IPS-18c (cell line): ENCODE measurements around the gene ZNF536.

Experiments
- H3K4me3 ChIP-seq: 2 replicates; pipeline ENCODE4 v1.7.0; 2013; ENCODE audit warnings: low read depth, mild to moderate bottlenecking, low read length, moderate library complexity; ENCODE audit not compliant: insufficient read depth
- H3K9me3 ChIP-seq: one replicate; pipeline ENCODE4 v1.6.1; 2013; ENCODE audit warnings: mild to moderate bottlenecking, low read length, moderate library complexity; ENCODE audit not compliant: control insufficient read depth, insufficient read depth

ZNF536 gene

GRCh38 chr19:30559446-30559845, 187.3 kb downstream of the ZNF536 start:
- Histone ChIP-seq H3K9me3 (no peaks in the 10 kb centered on the region), H3K4me3 (no peak overlapping the region)

- Histone ChIP-seq H3K9me3 (no peaks in the 10 kb centered on the region), H3K4me3 (no peak overlapping the region)
Measured at GRCh38 chr19:30562981-30563380, 190.8 kb downstream of the ZNF536 start.

GRCh38 chr19:30563691-30564090, 191.5 kb downstream of the ZNF536 start:
- H3K4me3 ChIP-seq, result no peak overlapping the region
- no peaks in the 10 kb centered on the region for H3K9me3 ChIP-seq

GRCh38 chr19:30564551-30565011, 192.4 kb downstream of the ZNF536 start:
- H3K4me3 ChIP-seq, result no peak overlapping the region
- no peaks in the 10 kb centered on the region for H3K9me3 ChIP-seq

- Histone ChIP-seq H3K4me3 (no peak overlapping the region), H3K9me3 (no peaks in the 10 kb centered on the region)
Measured at GRCh38 chr19:30565636-30566035, 193.5 kb downstream of the ZNF536 start.

GRCh38 chr19:30566681-30567420, 194.7 kb downstream of the ZNF536 start:
- no peaks in the 10 kb centered on the region for H3K9me3 ChIP-seq
- no peak overlapping the region for H3K4me3 ChIP-seq

- Histone ChIP-seq H3K4me3 (no peak overlapping the region), H3K9me3 (no peaks in the 10 kb centered on the region)
Measured at GRCh38 chr19:30567536-30568232, 195.5 kb downstream of the ZNF536 start.

GRCh38 chr19:30570194-30570593, 198.0 kb downstream of the ZNF536 start:
- H3K9me3 ChIP-seq, result no peaks in the 10 kb centered on the region
- H3K4me3 ChIP-seq, result no peak overlapping the region

GRCh38 chr19:30577551-30578105, 205.4 kb downstream of the ZNF536 start:
- Histone ChIP-seq H3K9me3 (no peaks in the 10 kb centered on the region), H3K4me3 (no peak overlapping the region)

- Histone ChIP-seq H3K4me3 (no peak overlapping the region), H3K9me3 (no peaks in the 10 kb centered on the region)
Measured at GRCh38 chr19:30579419-30579818, 207.2 kb downstream of the ZNF536 start.

GRCh38 chr19:30580673-30581072, 208.5 kb downstream of the ZNF536 start:
- Histone ChIP-seq H3K4me3 (no peak overlapping the region), H3K9me3 (no peaks in the 10 kb centered on the region)

GRCh38 chr19:30584090-30584489, 211.9 kb downstream of the ZNF536 start:
- Histone ChIP-seq H3K4me3 (no peak overlapping the region), H3K9me3 (no peaks in the 10 kb centered on the region)

- Histone ChIP-seq H3K4me3 (no peak overlapping the region), H3K9me3 (no peaks in the 10 kb centered on the region)
Measured at GRCh38 chr19:30587869-30588268, 215.7 kb downstream of the ZNF536 start.

- Histone ChIP-seq H3K9me3 (no peaks in the 10 kb centered on the region), H3K4me3 (no peak overlapping the region)
Measured at GRCh38 chr19:30590596-30591229, 218.5 kb downstream of the ZNF536 start.

GRCh38 chr19:30593356-30593755, 221.2 kb downstream of the ZNF536 start:
- Histone ChIP-seq H3K4me3 (no peak overlapping the region), H3K9me3 (no peaks in the 10 kb centered on the region)

- Histone ChIP-seq H3K9me3 (no peaks in the 10 kb centered on the region), H3K4me3 (no peak overlapping the region; the same call in 1 of the 2 replicates)
Measured at GRCh38 chr19:30593975-30594745, 222.0 kb downstream of the ZNF536 start.

- Histone ChIP-seq H3K9me3 (no peaks in the 10 kb centered on the region), H3K4me3 (no peak overlapping the region)
Measured at GRCh38 chr19:30596268-30596667, 224.1 kb downstream of the ZNF536 start.
